OCI-LY7 (cell line): Measurements from ENCODE around the gene LCP2. TPM values are rescaled to one million over a fixed set of nuclear protein-coding genes. Genes with fewer than 3 reads are reported as not detected.

Experiments used
- BruUV-seq: library from RNA; stranded (reverse); fragments of 400-500 nt; replicated peaks from 2 replicates; lab custom pipeline; 2021; lab: Mats Ljungman, UMichigan
- CTCF ChIA-PET: fragments of 300-600 bp; sonication (Branson Sonifier 250); formaldehyde crosslinking; loops from one replicate; lab custom pipeline; 2022; ENCODE audit warnings: antibody characterized with exemption; ENCODE audit not compliant: unreplicated experiment; lab: Charles Lee
- POLR2A ChIA-PET: fragments of 300-600 bp; sonication (Branson Sonifier 250); formaldehyde crosslinking; loops from one replicate; lab custom pipeline; 2022; ENCODE audit warnings: antibody characterized with exemption; lab: Charles Lee
- DNase-seq: peaks from one replicate; pipeline ENCODE4 v3.0.0-alpha.2; 2015; ENCODE audit warnings: low spot score
- H2AFZ ChIP-seq: fragments of 200-600 bp; sonication (generic), shearing (Covaris generic); 2 replicates; pipeline ENCODE4 v1.6.1; 2014; ENCODE audit warnings: mild to moderate bottlenecking, antibody characterized with exemption, low read length, moderate library complexity
- H3K27ac ChIP-seq: fragments of 200-600 bp; sonication (generic); 2 replicates; pipeline ENCODE4 v1.5.1; 2014; ENCODE audit warnings: mixed run types, low read depth, mild to moderate bottlenecking, moderate library complexity, low read length, inconsistent platforms; ENCODE audit not compliant: poor library complexity, severe bottlenecking
- H3K36me3 ChIP-seq: fragments of 200-600 bp; sonication (generic); 2 replicates; pipeline ENCODE4 v1.6.1; 2014; ENCODE audit warnings: mild to moderate bottlenecking, antibody characterized with exemption, low read length, moderate library complexity, mixed read lengths; ENCODE audit not compliant: insufficient read depth
- H3K4me1 ChIP-seq: fragments of 200-600 bp; sonication (generic); 2 replicates; pipeline ENCODE4 v1.5.1; 2014; ENCODE audit warnings: mild to moderate bottlenecking, low read length; ENCODE audit not compliant: insufficient read depth, poor library complexity, severe bottlenecking
- H3K4me2 ChIP-seq: fragments of 200-600 bp; sonication (generic); 2 replicates; pipeline ENCODE4 v1.6.1; 2014; ENCODE audit warnings: mild to moderate bottlenecking, low read length
- H3K4me3 ChIP-seq: fragments of 200-600 bp; sonication (generic); 2 replicates; pipeline ENCODE4 v1.5.1; 2014; ENCODE audit warnings: mild to moderate bottlenecking, low read depth, low read length; ENCODE audit not compliant: poor library complexity, severe bottlenecking
- H3K79me2 ChIP-seq: fragments of 200-600 bp; sonication (generic); 2 replicates; pipeline ENCODE4 v1.6.1; 2016; ENCODE audit warnings: low read depth, mild to moderate bottlenecking, low read length, moderate library complexity, mixed read lengths; ENCODE audit not compliant: insufficient read depth
- H3K9me2 ChIP-seq: fragments of 200-600 bp; sonication (generic); 2 replicates; pipeline ENCODE4 v1.6.1; 2016; ENCODE audit warnings: mild to moderate bottlenecking, low read length, mixed read lengths; ENCODE audit not compliant: insufficient read depth
- H3K9me3 ChIP-seq: fragments of 200-600 bp; sonication (generic); 2 replicates; pipeline ENCODE4 v1.6.1; 2014; ENCODE audit warnings: mild to moderate bottlenecking, mixed run types, low read length, mixed read lengths
- H4K20me1 ChIP-seq: fragments of 200-600 bp; sonication (generic); 2 replicates; pipeline ENCODE4 v1.6.1; 2014; ENCODE audit warnings: mild to moderate bottlenecking, antibody characterized with exemption, low read length, moderate library complexity, mixed read lengths; ENCODE audit not compliant: insufficient read depth
- CTCF ChIP-seq: fragments of 200-600 bp; sonication (generic); conservative IDR thresholded peaks from 2 replicates; pipeline ENCODE4 v1.5.1; 2014; ENCODE audit warnings: mild to moderate bottlenecking, antibody characterized with exemption, low read length, moderate library complexity, mixed read lengths
- EZH2phosphoT487 ChIP-seq: fragments of 200-600 bp; sonication (generic); IDR thresholded peaks from 2 replicates; pipeline ENCODE4 v1.6.1; 2018; ENCODE audit warnings: low read depth, borderline replicate concordance, mild to moderate bottlenecking, mixed run types, antibody characterized with exemption, low read length, moderate library complexity, mixed read lengths
- intact Hi-C: fragments of 100-400 bp; cut with micrococcal nuclease; formaldehyde crosslinking; loops from one replicate; pipeline ENCODE4 v1.10.0; 2022; ENCODE audit not compliant: unreplicated experiment
- total RNA-seq, 2 experiments: library from RNA; depleted of rRNA in 1 of 2; stranded (reverse); fragments of >200 nt in 1 of 2; shearing (Covaris generic) in 1 of 2; gene quantifications; 2 replicates each; pipeline ENCODE4 v1.2.3, GENCODE V29; 2014 to 2022

Gene LCP2
- total RNA-seq, 2 experiments from 2014 or later = 2.6 TPM; not detected in 1

- H3K4me3 ChIP-seq = no peak overlapping the region
- no TSS peak for BruUV-seq
- TF ChIP-seq EZH2phosphoT487 (no peak), CTCF (no peak)
- no peaks in the 10 kb centered on the region for H3K79me2 ChIP-seq
- no peaks in the 10 kb centered on the region for H3K9me3 ChIP-seq
- H2AFZ ChIP-seq = no peak overlapping the region
- no peak overlapping the region for H3K27ac ChIP-seq
- H3K36me3 ChIP-seq = no peaks in the 10 kb centered on the region
- intact Hi-C loops = no loop called here
- no peak for DNase-seq
- CTCF ChIA-PET = no interaction called here
- H3K4me1 ChIP-seq = peaks cover 4% of the 10 kb centered on the region
- H3K9me2 ChIP-seq = no peaks in the 10 kb centered on the region
- H3K4me2 ChIP-seq = no peak overlapping the region
- POLR2A ChIA-PET = interaction anchor here (0.7 kb wide), 1 partner anchor 144 kb away, joined by 3 read pairs; no protein-coding TSS in a partner anchor
- H4K20me1 ChIP-seq = no peaks in the 10 kb centered on the region
Observed at GRCh38 chr5:170316937-170317336, 19.4 kb upstream of the LCP2 start.

GRCh38 chr5:170315154-170315553, 17.6 kb upstream of the LCP2 start:
- Histone ChIP-seq H3K4me3 (no peak overlapping the region), H2AFZ (no peak overlapping the region), H3K4me2 (no peak overlapping the region), H3K79me2 (no peaks in the 10 kb centered on the region), H3K36me3 (no peaks in the 10 kb centered on the region), H4K20me1 (no peaks in the 10 kb centered on the region), H3K9me3 (no peaks in the 10 kb centered on the region), H3K9me2 (no peaks in the 10 kb centered on the region), H3K27ac (no peak overlapping the region), H3K4me1 (peaks cover 4% of the 10 kb centered on the region)
- TF ChIP-seq EZH2phosphoT487 (no peak), CTCF (no peak)
- DNase-seq = no peak
- intact Hi-C loops = no loop called here
- POLR2A ChIA-PET = interaction anchor here (0.6 kb wide), 1 partner anchor 19 kb away, joined by 3 read pairs; no protein-coding TSS in a partner anchor
- BruUV-seq = no TSS peak
- CTCF ChIA-PET = no interaction called here

- POLR2A ChIA-PET = no interaction called here
- H3K4me3 ChIP-seq = no peak overlapping the region
- no peak overlapping the region for H3K4me2 ChIP-seq
- no peaks in the 10 kb centered on the region for H3K36me3 ChIP-seq
- no peak for TF ChIP-seq CTCF
- TF ChIP-seq EZH2phosphoT487 = no peak
- no peak overlapping the region for H3K27ac ChIP-seq
- BruUV-seq = no TSS peak
- H3K9me2 ChIP-seq = no peaks in the 10 kb centered on the region
- intact Hi-C loops = no loop called here
- H2AFZ ChIP-seq = no peak overlapping the region
- CTCF ChIA-PET = no interaction called here
- H3K9me3 ChIP-seq = no peaks in the 10 kb centered on the region
- H3K4me1 ChIP-seq = peaks cover 4% of the 10 kb centered on the region
- H3K79me2 ChIP-seq = no peaks in the 10 kb centered on the region
- no peak for DNase-seq
- no peaks in the 10 kb centered on the region for H4K20me1 ChIP-seq
Observed at GRCh38 chr5:170314541-170315095, 17.0 kb upstream of the LCP2 start.
